ENCODE data around the gene RHOC.

GRCh38 chr1:112676543-112676942, 30.4 kb downstream of the RHOC start:
- TF ChIP-seq CTCF (tag by site-specific recombination; IDR thresholded peaks at IDR 0.05) = no peak
- no peak for TF ChIP-seq ZNF623 (tag by site-specific recombination; IDR thresholded peaks at IDR 0.05)
- no peak for TF ChIP-seq ZBTB20 (tag by site-specific recombination; IDR thresholded peaks at IDR 0.05)
- no peak for TF ChIP-seq YY1 (tag by site-specific recombination; IDR thresholded peaks at IDR 0.05)
- no peak for TF ChIP-seq ZNF292 (tag by site-specific recombination; IDR thresholded peaks at IDR 0.05; ENCODE audit: borderline replicate concordance, low read depth)
- TF ChIP-seq, protein P1, sequence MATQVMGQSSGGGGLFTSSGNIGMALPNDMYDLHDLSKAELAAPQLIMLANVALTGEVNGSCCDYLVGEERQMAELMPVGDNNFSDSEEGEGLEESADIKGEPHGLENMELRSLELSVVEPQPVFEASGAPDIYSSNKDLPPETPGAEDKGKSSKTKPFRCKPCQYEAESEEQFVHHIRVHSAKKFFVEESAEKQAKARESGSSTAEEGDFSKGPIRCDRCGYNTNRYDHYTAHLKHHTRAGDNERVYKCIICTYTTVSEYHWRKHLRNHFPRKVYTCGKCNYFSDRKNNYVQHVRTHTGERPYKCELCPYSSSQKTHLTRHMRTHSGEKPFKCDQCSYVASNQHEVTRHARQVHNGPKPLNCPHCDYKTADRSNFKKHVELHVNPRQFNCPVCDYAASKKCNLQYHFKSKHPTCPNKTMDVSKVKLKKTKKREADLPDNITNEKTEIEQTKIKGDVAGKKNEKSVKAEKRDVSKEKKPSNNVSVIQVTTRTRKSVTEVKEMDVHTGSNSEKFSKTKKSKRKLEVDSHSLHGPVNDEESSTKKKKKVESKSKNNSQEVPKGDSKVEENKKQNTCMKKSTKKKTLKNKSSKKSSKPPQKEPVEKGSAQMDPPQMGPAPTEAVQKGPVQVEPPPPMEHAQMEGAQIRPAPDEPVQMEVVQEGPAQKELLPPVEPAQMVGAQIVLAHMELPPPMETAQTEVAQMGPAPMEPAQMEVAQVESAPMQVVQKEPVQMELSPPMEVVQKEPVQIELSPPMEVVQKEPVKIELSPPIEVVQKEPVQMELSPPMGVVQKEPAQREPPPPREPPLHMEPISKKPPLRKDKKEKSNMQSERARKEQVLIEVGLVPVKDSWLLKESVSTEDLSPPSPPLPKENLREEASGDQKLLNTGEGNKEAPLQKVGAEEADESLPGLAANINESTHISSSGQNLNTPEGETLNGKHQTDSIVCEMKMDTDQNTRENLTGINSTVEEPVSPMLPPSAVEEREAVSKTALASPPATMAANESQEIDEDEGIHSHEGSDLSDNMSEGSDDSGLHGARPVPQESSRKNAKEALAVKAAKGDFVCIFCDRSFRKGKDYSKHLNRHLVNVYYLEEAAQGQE (tag by site-specific recombination; IDR thresholded peaks at IDR 0.05) = no peak
- TF ChIP-seq ZIC2 (tag by site-specific recombination; IDR thresholded peaks at IDR 0.05) = no peak
- no peak for TF ChIP-seq ZNF580 (tag by site-specific recombination; IDR thresholded peaks at IDR 0.05)
- no peak for TF ChIP-seq ZNF792 (tag by site-specific recombination; IDR thresholded peaks at IDR 0.05)
- TF ChIP-seq ZNF639 (tag by site-specific recombination; IDR thresholded peaks at IDR 0.05) = no peak

All from HEK293 (cell line).